Measurements from ENCODE around the gene FAM89B. TPM values are rescaled to one million over a fixed set of nuclear protein-coding genes. Genes with fewer than 3 reads are reported as not detected.

Gene FAM89B
- total RNA-seq, 1 donor, result 31.5 TPM

GRCh38 chr11:65575568-65576231 is 3.4 kb downstream of the FAM89B start, which contains the start of gene EHBP1L1:
Gene EHBP1L1 (plus strand): TSS chr11:65576053. CDS start chr11:65576303, 250 bp downstream.
- peak within 1 kb of the TSS; percentile 91 for H3K4me2 ChIP-seq (ENCODE audit: insufficient read depth, low read length)
- no peaks in the 10 kb centered on the region for H3K9me3 ChIP-seq (ENCODE audit: low read depth, low read length)
- peak within 1 kb of the TSS; percentile 77 for H3K4me3 ChIP-seq (ENCODE audit: insufficient read depth, low read length)
- H3K27ac ChIP-seq (ENCODE audit: low read depth, low read length), result peak within 1 kb of the TSS; percentile 81
- peaks cover 61% of the 10 kb centered on the region for H3K79me2 ChIP-seq (ENCODE audit: insufficient read depth, low read length)
- H3K4me1 ChIP-seq (ENCODE audit: insufficient read depth, low read length), result peaks cover 55% of the 10 kb centered on the region
- no peak for TF ChIP-seq CTCF (IDR thresholded peaks at IDR 0.05; ENCODE audit: extremely low read depth, low read depth, low read length)
- no peak within 1 kb of the TSS for H2AFZ ChIP-seq (ENCODE audit: low read length)
- H4K20me1 ChIP-seq (ENCODE audit: insufficient read depth, low read length), result peaks cover 34% of the 10 kb centered on the region
- no peaks in the 10 kb centered on the region for H3K27me3 ChIP-seq (ENCODE audit: insufficient read depth, low read length)
- peaks cover 23% of the 10 kb centered on the region for H3K36me3 ChIP-seq (ENCODE audit: insufficient read depth, low read length)
- peak; percentile 98 for DNase-seq (ENCODE audit: insufficient read length, low spot score, missing footprints)

- Histone ChIP-seq H2AFZ (ENCODE audit: low read length) (no peak overlapping the region), H4K20me1 (ENCODE audit: insufficient read depth, low read length) (peaks cover 32% of the 10 kb centered on the region), H3K79me2 (ENCODE audit: insufficient read depth, low read length) (peaks cover 54% of the 10 kb centered on the region), H3K27me3 (ENCODE audit: insufficient read depth, low read length) (no peaks in the 10 kb centered on the region), H3K27ac (ENCODE audit: low read depth, low read length) (peak overlapping the region; percentile 81), H3K4me2 (ENCODE audit: insufficient read depth, low read length) (peak overlapping the region; percentile 91), H3K9me3 (ENCODE audit: low read depth, low read length) (no peaks in the 10 kb centered on the region), H3K36me3 (ENCODE audit: insufficient read depth, low read length) (peaks cover 29% of the 10 kb centered on the region), H3K4me3 (ENCODE audit: insufficient read depth, low read length) (peak overlapping the region; percentile 77), H3K4me1 (ENCODE audit: insufficient read depth, low read length) (peaks cover 48% of the 10 kb centered on the region)
- DNase-seq (ENCODE audit: insufficient read length, low spot score, missing footprints), result peak; percentile 94
- TF ChIP-seq CTCF (IDR thresholded peaks at IDR 0.05; ENCODE audit: extremely low read depth, low read depth, low read length), result no peak
Measured at GRCh38 chr11:65576232-65576866, 4.0 kb downstream of the FAM89B start.

- peaks cover 46% of the 10 kb centered on the region for H3K79me2 ChIP-seq (ENCODE audit: insufficient read depth, low read length)
- no peak for TF ChIP-seq CTCF (IDR thresholded peaks at IDR 0.05; ENCODE audit: extremely low read depth, low read depth, low read length)
- peaks cover 29% of the 10 kb centered on the region for H4K20me1 ChIP-seq (ENCODE audit: insufficient read depth, low read length)
- H2AFZ ChIP-seq (ENCODE audit: low read length), result no peak overlapping the region
- peak overlapping the region; percentile 91 for H3K4me2 ChIP-seq (ENCODE audit: insufficient read depth, low read length)
- H3K9me3 ChIP-seq (ENCODE audit: low read depth, low read length), result no peaks in the 10 kb centered on the region
- peak overlapping the region; percentile 81 for H3K27ac ChIP-seq (ENCODE audit: low read depth, low read length)
- H3K36me3 ChIP-seq (ENCODE audit: insufficient read depth, low read length), result peaks cover 36% of the 10 kb centered on the region
- peaks cover 40% of the 10 kb centered on the region for H3K4me1 ChIP-seq (ENCODE audit: insufficient read depth, low read length)
- no peaks in the 10 kb centered on the region for H3K27me3 ChIP-seq (ENCODE audit: insufficient read depth, low read length)
- DNase-seq (ENCODE audit: insufficient read length, low spot score, missing footprints), result peak; percentile 100
- H3K4me3 ChIP-seq (ENCODE audit: insufficient read depth, low read length), result peak overlapping the region; percentile 77
Measured at GRCh38 chr11:65576867-65577755, 4.8 kb downstream of the FAM89B start.
